ENCODE data around the gene MCCC1.
"Not testable (repeated sequence)": the region's sequence is repeated elsewhere in the genome, so short reads cannot be mapped to it uniquely, and the experiment has no call there.

The MCCC1 gene

GRCh38 chr3:183107372-183107771 lies 8.1 kb upstream of the MCCC1 start:
- not testable (repeated sequence) for H3K27ac ChIP-seq, H3K4me3 ChIP-seq

GRCh38 chr3:183106635-183107034 lies 7.3 kb upstream of the MCCC1 start:
- Histone ChIP-seq H3K4me3 (no peak overlapping the region), H3K27ac (no peak overlapping the region)

GRCh38 chr3:183103950-183104349 lies 4.7 kb upstream of the MCCC1 start:
- H3K4me3 ChIP-seq, H3K27ac ChIP-seq: not testable (repeated sequence)

- H3K27ac ChIP-seq = not testable (repeated sequence)
These were observed 1.7 kb upstream of the MCCC1 start for GRCh38 chr3:183101040-183101439.

GRCh38 chr3:183100376-183100775 lies 1.1 kb upstream of the MCCC1 start:
- H3K27ac ChIP-seq = peak overlapping the region in 3 of 21 experiments; percentile 31 to 94 (median 89)
- H3K4me3 ChIP-seq = no peak overlapping the region

More at GRCh38 chr3:183101040-183101439, 1.7 kb upstream of the MCCC1 start:
- not testable (repeated sequence) for H3K4me3 ChIP-seq

GRCh38 chr3:183099838-183100204 lies 525 bp upstream of the MCCC1 start:
- peak overlapping the region in 11 of 21 experiments; percentile 19 to 94 (median 51) for H3K27ac ChIP-seq
- H3K4me3 ChIP-seq = peak overlapping the region in 6 of 7 experiments; percentile 57 to 93 (median 75)

GRCh38 chr3:183098536-183099025 lies 715 bp downstream of the MCCC1 start:
- peak overlapping the region; percentile 66 to 94 (median 89) for H3K27ac ChIP-seq
- H3K4me3 ChIP-seq = peak overlapping the region; percentile 57 to 93 (median 84)

- H3K4me3 ChIP-seq = no peak overlapping the region
- H3K27ac ChIP-seq = no peak overlapping the region
These were observed 4.6 kb downstream of the MCCC1 start for GRCh38 chr3:183094711-183095110.

GRCh38 chr3:183092256-183092655 lies 7.0 kb downstream of the MCCC1 start:
- Histone ChIP-seq H3K27ac (no peak overlapping the region), H3K4me3 (no peak overlapping the region)

GRCh38 chr3:183087184-183087583 lies 12.1 kb downstream of the MCCC1 start:
- H3K4me3 ChIP-seq = no peak overlapping the region
- H3K27ac ChIP-seq = no peak overlapping the region

GRCh38 chr3:183085634-183086390 lies 13.5 kb downstream of the MCCC1 start:
- Histone ChIP-seq H3K27ac (no peak overlapping the region), H3K4me3 (no peak overlapping the region)

GRCh38 chr3:183082355-183082915 lies 16.9 kb downstream of the MCCC1 start:
- Histone ChIP-seq H3K27ac (no peak overlapping the region), H3K4me3 (no peak overlapping the region)

- H3K4me3 ChIP-seq = no peak overlapping the region
- no peak overlapping the region for H3K27ac ChIP-seq
These were observed 17.7 kb downstream of the MCCC1 start for GRCh38 chr3:183081459-183082183.

- Histone ChIP-seq H3K27ac (no peak overlapping the region), H3K4me3 (no peak overlapping the region)
These were observed 18.7 kb downstream of the MCCC1 start for GRCh38 chr3:183080628-183081027.

GRCh38 chr3:183074881-183075280 lies 24.4 kb downstream of the MCCC1 start:
- Histone ChIP-seq H3K27ac (no peak overlapping the region), H3K4me3 (no peak overlapping the region)

- Histone ChIP-seq H3K27ac (no peak overlapping the region), H3K4me3 (no peak overlapping the region)
These were observed 25.0 kb downstream of the MCCC1 start for GRCh38 chr3:183074261-183074660.

GRCh38 chr3:183073839-183074238 lies 25.5 kb downstream of the MCCC1 start:
- no peak overlapping the region for H3K4me3 ChIP-seq
- H3K27ac ChIP-seq = no peak overlapping the region

- no peak overlapping the region for H3K27ac ChIP-seq
- H3K4me3 ChIP-seq = no peak overlapping the region
These were observed 28.4 kb downstream of the MCCC1 start for GRCh38 chr3:183070892-183071291.

- no peak overlapping the region for H3K4me3 ChIP-seq
- H3K27ac ChIP-seq = no peak overlapping the region
These were observed 30.2 kb downstream of the MCCC1 start for GRCh38 chr3:183069086-183069485.

GRCh38 chr3:183066891-183067290 lies 32.4 kb downstream of the MCCC1 start:
- H3K27ac ChIP-seq, H3K4me3 ChIP-seq: not testable (repeated sequence)

- Histone ChIP-seq H3K4me3 (no peak overlapping the region), H3K27ac (no peak overlapping the region)
These were observed 34.8 kb downstream of the MCCC1 start for GRCh38 chr3:183064475-183064874.

All from skin epidermis (tissue), 12 donors.